Dermis microvascular lymphatic vessel endothelial cell (primary cell): ENCODE data around the gene ZBTB7B. TPM values are rescaled to one million over a fixed set of nuclear protein-coding genes. Genes with fewer than 3 reads are reported as not detected.

Experiments used
- DNase-seq, 2 donors: peaks; one replicate each; pipeline versions ENCODE4 v3.0.0 to v3.0.0-alpha.2; 2010; ENCODE audit warnings: low read depth in 2 of 2
- total RNA-seq: library from RNA; depleted of rRNA; stranded (reverse); fragments of >200 nt; gene quantifications from 2 replicates; pipeline ENCODE4 v1.2.1, GENCODE V29; 2014

The ZBTB7B gene
- total RNA-seq, 1 donor from 2014 or later, result 6.3 TPM

DNA sequence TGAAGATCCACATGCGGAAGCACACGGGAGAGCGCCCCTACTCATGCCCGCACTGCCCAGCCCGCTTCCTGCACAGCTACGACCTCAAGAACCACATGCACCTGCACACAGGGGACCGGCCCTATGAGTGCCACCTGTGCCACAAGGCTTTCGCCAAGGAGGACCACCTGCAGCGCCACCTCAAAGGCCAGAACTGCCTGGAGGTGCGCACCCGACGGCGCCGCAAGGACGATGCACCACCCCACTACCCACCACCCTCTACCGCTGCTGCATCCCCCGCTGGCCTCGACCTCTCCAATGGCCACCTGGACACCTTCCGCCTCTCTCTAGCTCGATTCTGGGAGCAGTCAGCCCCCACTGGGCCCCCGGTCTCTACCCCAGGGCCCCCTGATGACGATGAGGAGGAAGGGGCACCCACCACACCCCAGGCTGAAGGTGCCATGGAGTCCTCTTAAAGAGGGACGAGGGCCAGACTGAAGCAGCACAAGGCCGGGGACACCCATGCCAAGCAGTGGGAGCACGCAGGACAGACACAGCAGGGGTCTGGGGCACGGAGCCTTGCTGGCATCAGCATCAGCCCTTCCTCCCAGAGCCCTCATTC lies 13.7 kb downstream of the ZBTB7B start:
- no peak for DNase-seq

GRCh38 chr1:155017041-155017945 lies 14.7 kb downstream of the ZBTB7B start:
- peak; percentile 63 to 94 for DNase-seq

- no peak for DNase-seq
Measured at GRCh38 chr1:155017946-155018316, 15.3 kb downstream of the ZBTB7B start.

- no peak for DNase-seq
Measured at GRCh38 chr1:155018617-155019348, 16.2 kb downstream of the ZBTB7B start.

DNA sequence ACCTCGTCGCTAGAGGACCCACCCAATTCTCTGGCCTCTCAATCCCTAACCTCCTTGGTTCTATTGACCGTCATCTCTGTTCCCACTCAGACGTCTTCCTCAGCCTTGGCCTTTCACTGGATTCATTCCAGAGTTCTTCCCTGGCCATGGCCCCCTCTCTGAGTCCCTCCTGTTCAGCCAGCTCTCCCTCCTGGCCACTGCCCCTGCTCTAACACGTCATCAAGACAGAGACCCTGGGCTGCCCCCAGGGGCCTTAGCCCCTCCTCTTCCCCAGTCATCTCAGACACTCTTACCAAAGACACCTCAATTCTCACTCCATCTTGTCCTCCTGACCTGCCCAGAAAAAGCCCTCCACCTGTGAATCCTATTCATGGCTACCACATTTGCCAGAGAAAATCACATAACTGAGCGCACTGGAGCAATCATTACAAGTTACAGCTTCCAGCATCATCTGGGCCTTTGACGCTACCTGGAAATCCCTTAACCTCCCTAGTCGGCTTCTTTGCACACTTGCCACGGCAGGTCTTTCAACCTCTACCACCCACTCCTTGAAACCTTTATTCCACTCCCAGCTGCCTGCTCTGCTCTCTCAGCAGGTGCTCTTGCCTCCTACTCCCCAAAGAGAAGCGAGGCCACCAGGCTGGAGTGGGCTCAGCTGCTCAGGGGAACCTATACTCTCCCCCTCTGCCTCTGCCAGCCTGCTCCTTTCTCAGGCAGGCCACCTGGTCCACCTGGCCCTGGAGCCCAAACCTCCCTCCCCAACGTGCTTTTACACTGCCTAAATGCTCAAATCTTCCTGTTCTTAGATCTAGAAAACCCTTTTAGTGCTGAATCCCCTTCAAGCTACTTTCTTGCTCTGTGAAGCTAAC lies 17.0 kb downstream of the ZBTB7B start:
- no peak for DNase-seq

- DNase-seq, result no peak
Measured at GRCh38 chr1:155022136-155022926, 19.7 kb downstream of the ZBTB7B start.

DNA sequence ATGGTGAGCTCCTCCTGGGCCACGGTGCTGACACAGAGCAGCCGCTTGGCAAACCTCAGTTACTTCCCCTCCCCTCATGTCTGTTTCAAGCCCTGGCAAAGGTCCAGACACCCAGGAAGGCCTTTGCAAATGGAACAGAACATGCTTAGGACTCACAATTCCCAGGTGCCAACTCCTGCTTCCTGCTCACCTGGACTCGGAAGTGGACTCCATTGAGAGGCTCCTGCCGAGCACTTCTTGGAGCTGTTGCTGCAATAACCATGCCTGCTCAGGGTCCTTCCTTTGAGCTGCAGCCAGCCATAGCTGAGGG lies 20.3 kb downstream of the ZBTB7B start:
- DNase-seq, result no peak

DNA sequence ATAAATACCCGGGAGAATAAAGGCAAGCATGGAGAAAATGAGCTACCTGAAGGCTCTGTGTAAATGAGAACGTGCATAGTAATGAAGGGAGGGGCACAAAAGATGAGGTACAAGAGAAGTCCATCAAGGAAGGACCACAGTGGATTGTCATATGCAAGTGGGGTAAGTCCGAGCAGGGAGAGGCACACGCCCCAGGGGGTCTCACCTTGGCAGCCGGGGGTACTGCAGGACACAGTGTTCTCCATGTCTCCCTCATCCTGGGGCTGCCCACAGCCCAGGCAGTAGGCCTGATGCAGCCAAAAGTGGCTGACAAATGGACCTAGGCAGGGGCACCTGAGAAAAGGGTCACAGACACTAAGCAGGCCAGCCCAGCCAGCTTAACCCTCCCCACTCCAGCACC lies 21.0 kb downstream of the ZBTB7B start:
- no peak for DNase-seq

DNA sequence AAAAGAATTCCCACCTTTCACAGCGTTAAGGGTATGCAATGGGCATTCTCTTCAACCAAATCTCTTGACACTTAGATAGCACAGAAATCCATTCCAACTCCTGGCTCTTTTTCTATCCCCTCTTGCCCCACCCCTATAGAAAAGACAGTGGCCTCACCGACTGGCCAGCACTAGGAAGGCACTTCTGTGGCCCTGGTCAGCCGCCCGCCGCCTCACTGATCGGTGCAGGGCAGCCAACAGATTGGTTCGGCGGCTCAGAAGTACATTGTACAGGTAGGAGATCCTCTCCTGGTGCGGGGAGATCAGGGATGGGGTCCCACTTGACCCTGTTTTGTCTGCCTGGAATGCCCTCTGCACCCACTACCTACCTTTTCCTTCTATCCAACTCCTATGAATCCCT lies 21.7 kb downstream of the ZBTB7B start:
- no peak for DNase-seq

- DNase-seq, result no peak
Measured at GRCh38 chr1:155026154-155026553, 23.6 kb downstream of the ZBTB7B start.

DNA sequence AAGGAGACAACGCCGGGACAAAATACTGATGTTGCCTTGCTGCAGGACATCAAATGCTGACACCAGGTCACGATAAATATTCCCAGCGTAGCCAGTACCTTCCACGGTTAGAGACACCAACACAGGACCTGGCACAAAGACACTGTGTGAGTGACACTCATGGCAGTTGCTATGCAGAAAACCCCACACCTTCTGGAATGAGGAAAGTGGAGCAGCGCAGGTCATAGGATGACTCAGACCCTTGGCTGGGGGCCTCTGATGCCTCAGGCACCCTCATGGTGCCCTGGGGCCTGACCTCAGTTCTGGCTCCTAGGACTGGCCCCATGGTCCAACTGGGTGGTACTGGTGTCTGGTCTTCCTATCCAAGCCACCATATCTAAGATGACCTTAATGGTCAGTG lies 24.0 kb downstream of the ZBTB7B start:
- DNase-seq, result no peak

DNA sequence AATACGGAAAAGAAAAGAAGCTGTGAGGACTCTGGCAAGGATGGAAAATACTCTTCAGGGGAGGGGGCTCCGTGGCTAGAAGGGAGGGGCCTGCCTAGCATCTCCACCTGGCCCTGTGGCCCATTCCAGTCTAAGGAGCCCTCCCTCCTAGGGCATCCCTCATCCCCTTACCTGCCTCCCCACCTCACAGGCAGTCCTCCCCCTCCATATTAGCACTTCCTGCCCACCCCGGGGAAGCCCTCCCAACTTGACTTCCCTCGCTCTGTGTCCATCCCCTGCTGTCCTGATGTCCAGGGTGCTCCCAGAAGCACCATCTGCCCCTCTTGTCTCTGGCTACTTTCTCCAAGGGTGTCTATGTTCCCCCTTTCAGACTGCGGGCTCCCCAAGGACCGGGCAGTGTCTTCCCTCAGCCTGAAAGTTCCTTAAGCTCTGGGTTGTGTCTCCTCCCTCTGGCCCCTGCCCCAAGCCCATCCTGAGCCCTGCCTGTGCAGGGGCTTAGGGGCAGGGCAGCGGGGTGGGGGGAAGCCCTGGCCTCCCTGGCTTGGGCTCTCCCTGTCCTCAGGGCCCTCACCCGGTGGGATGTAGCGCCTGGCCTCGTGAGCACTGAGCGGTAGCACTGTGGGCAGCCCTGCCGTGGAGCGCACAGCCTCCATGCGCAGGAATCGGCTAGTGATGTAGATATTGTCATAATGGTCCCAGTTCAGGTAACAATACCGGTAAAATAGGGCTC lies 27.1 kb downstream of the ZBTB7B start:
- DNase-seq, result no peak

GRCh38 chr1:155030243-155030795 lies 27.7 kb downstream of the ZBTB7B start:
- DNase-seq, result no peak

GRCh38 chr1:155030899-155031298 lies 28.3 kb downstream of the ZBTB7B start:
- no peak for DNase-seq

GRCh38 chr1:155032886-155033285 lies 30.3 kb downstream of the ZBTB7B start:
- DNase-seq, result no peak

DNA sequence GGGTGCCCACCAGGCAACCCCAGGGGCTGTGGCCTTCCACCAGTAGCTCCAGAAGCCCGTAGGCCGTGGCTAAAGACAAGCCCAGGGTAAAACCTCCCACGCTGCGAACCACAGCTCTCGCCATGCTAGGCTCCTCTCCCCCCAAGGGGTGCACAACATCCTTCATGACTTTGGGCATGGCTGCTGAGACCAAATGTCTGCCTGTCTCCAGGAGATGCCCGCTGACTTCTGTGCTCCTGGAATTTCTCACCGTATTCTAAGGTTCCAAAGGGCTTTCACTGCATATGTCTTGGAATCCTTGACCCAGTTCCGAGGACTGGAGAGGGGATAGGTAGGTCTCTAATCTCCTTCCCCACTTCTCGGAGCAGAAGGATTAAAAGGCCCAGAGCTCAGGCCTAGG lies 30.9 kb downstream of the ZBTB7B start, which contains the start of the genes DCST1 and DCST2:
Gene DCST1 (plus strand): TSS at position 301 of the 400 bp plus-strand sequence. CDS start 213 bp downstream, outside the sequence.
Gene DCST2 (minus strand): TSS at position 258 of the 400 bp plus-strand sequence. CDS start 80 bp downstream, at position 178.
- DNase-seq, result no peak

DNA sequence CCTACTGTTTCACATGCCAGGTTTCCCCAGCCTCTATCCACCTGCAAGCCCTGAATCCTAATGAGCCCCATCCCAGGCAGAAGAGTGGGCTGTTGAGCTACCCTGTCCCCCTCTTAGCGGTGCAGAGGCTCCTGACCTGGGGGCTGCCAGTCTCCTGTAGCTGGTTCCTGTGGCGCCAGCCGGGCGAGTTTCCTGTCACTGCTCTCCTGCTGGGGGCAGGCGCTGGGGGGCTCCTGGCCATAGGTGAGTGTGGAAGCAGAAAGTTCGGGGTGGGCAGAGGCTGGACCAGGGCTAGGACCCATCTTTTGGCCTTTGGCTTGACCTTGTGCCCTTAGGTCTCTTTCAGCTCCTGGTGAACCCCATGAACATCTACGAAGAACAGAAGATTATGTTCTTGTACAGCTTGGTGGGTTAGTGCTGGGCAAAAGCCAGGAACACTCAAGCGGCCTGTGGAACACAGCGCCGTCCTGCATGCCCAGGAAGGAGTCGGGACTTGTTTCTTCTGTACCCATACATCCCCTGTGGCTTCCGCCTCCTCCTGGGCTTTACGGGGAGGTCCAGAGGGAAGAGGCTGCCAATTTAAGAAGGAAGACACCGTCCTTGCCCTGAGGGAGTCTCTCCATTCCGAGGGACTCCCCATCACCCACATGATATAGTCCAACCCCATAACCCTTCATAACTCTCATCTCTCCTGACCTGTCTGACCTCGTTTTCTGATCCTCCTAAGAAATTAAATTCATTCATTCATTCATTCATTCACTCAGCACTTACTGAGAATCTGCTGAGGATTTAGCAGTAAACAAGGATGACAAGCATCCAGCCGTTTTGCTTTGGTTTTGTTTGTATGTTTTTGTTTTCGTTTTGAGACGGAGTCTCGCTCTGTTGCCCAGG lies 32.0 kb downstream of the ZBTB7B start:
- no peak for DNase-seq

DNA sequence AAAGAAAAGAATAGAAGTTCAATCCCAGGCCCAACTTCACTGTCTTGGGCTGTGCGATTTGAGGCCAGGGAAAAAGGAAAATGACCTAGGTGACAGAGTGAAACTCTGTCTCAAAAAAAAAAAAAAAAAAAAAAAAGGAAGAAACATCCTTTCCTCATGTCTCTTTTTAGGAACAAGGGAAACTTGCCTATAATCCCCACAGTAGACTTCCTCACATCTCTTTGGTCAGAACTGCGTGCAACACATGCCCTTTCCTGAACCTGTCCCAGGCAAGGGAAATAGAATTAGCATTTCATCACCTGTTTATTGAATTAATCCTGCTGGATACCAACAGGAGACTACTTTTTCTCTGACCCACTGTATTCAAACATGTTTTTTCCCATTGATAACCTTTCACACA lies 33.3 kb downstream of the ZBTB7B start:
- DNase-seq, result no peak
